Measurements from ENCODE around the gene PRKN.
A peak's percentile ranks its signal among the peaks of the same experiment; 100 is the strongest.

Gene PRKN

DNA sequence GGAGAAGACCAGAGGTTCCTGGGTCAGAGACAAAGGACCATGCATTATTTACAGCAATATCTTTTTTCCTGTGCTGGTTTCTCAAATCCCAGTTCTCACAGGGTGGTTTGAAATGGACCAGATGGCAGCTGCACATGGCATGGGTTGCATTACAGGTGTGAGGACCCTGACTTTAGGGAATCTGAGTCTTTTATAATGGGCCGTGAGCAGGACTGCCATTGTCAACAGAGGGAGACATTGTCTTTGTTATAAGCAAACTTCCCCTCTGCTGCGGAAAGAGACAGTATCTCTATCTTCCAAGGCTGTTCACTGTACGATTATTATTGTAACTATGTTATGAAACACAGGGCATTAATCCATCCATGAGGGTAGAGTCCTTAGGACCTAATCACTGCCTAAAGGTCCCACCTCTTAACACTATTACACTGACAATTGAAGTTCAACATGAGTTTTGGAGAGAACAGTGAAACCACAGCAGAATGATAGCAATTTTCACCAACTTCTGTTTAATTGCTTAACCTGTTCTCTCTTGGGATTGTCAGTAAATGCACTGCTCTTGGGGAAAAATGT is 1297.6 kb downstream of the PRKN start:
- Histone ChIP-seq H3K27me3 (ENCODE audit: insufficient read depth, low read depth, severe bottlenecking) (no peaks in the 10 kb centered on the region), H3K9me3 (ENCODE audit: severe bottlenecking) (no peaks in the 10 kb centered on the region), H3K4me3 (ENCODE audit: low read depth, low read length) (no peak overlapping the region), H3K27ac (no peak overlapping the region), H3K36me3 (no peaks in the 10 kb centered on the region)
- no peak for TF ChIP-seq CTCF (IDR thresholded peaks at IDR 0.05; ENCODE audit: low read depth, low read length)
- DNase-seq = no peak

DNA sequence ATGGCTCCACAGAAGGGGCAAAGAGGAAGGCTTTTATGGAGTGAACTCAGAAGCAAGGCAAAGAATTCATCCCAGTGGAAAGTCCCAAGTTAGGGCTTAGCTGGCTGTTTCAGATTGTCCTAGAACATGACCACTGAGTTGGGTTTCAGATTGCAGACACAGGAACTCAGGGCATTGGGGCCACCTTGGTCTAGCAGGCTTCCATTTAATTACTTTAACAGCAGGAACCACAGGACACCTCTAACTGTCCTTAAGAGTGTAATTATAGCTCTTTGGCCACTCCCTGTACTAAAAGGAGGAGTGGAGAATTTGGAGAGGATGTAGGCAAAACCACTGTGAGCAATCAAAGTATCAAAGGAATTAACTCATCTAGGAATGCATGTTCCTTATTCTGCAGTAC is 1303.1 kb downstream of the PRKN start:
- no peak overlapping the region for H3K27ac ChIP-seq
- no peak for DNase-seq
- no peaks in the 10 kb centered on the region for H3K9me3 ChIP-seq (ENCODE audit: severe bottlenecking)
- TF ChIP-seq CTCF (IDR thresholded peaks at IDR 0.05; ENCODE audit: low read depth, low read length) = no peak
- H3K4me3 ChIP-seq (ENCODE audit: low read depth, low read length) = no peak overlapping the region
- H3K27me3 ChIP-seq (ENCODE audit: insufficient read depth, low read depth, severe bottlenecking) = no peaks in the 10 kb centered on the region
- H3K36me3 ChIP-seq = no peaks in the 10 kb centered on the region

GRCh38 chr6:161422710-161423680 is 1304.6 kb downstream of the PRKN start:
- no peak overlapping the region for H3K27ac ChIP-seq
- H3K9me3 ChIP-seq (ENCODE audit: severe bottlenecking) = no peaks in the 10 kb centered on the region
- no peak overlapping the region for H3K4me3 ChIP-seq (ENCODE audit: low read depth, low read length)
- TF ChIP-seq CTCF (IDR thresholded peaks at IDR 0.05; ENCODE audit: low read depth, low read length) = no peak
- no peaks in the 10 kb centered on the region for H3K36me3 ChIP-seq
- no peak for DNase-seq
- no peaks in the 10 kb centered on the region for H3K27me3 ChIP-seq (ENCODE audit: insufficient read depth, low read depth, severe bottlenecking)

DNA sequence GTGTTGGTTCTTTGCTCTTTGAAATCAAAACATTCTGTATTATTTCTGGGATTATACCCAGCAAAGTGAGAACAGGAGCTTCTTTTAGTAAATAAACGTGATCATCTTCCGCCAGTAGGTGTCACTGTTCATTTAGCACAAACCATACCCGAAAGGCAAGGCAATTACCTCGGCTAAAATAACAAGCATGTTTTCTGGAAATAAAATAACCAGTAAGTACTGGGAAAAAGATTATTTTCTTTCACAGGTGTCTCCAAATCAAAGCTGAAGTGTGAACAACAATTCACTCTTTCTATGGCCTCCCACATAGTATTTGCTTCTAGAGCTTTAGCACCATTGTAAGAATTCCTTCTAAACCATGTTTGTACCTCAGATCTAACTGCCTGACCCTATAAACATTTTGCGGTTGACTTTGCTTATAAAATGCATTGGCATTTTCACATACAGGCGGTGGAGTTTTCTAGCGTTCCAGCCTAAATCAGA is 1309.1 kb downstream of the PRKN start:
- H3K27me3 ChIP-seq (ENCODE audit: insufficient read depth, low read depth, severe bottlenecking) = no peaks in the 10 kb centered on the region
- H3K4me3 ChIP-seq (ENCODE audit: low read depth, low read length) = no peak overlapping the region
- no peak overlapping the region for H3K27ac ChIP-seq
- peak; percentile 40 for DNase-seq
- no peaks in the 10 kb centered on the region for H3K9me3 ChIP-seq (ENCODE audit: severe bottlenecking)
- TF ChIP-seq CTCF (IDR thresholded peaks at IDR 0.05; ENCODE audit: low read depth, low read length) = peak; percentile 55
- H3K36me3 ChIP-seq = no peaks in the 10 kb centered on the region

DNA sequence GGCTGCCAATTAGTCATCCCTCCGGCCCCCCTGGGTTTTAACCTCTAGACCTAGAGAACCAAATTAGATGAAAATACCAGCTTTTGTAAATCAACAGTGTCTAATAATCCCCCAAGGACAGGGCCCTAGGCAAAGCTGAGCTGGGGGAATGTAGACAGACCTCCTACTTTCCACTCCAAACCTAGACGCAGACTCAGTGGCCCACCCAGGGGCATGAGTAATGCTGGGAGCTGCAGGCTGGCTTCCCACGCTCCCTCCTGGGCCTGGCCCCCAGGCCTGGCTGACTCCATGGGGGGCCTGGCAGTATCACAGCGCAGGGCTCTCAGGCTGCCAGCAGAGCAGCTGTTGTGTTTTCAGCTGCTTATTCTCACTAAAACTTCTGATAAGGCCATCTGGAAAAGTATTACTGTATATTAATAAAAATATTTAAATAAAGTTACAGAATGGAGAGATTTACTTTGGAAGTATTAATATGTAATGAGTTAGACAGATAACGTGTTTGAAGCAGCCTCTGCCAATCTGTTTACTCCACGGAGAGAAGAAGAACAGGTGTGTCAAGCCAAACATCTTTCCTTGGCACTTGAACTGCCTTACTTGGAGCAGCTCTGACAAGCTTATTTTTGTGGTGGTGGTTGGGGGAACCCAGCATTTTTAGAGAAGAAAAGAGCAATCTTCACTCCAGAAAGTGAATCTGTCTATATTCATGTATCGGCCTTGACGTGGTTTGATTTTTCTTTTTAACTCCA is 1309.7 kb downstream of the PRKN start:
- H3K27me3 ChIP-seq (ENCODE audit: insufficient read depth, low read depth, severe bottlenecking) = no peaks in the 10 kb centered on the region
- no peak overlapping the region for H3K27ac ChIP-seq
- no peak for TF ChIP-seq CTCF (IDR thresholded peaks at IDR 0.05; ENCODE audit: low read depth, low read length)
- H3K4me3 ChIP-seq (ENCODE audit: low read depth, low read length) = no peak overlapping the region
- no peaks in the 10 kb centered on the region for H3K36me3 ChIP-seq
- H3K9me3 ChIP-seq (ENCODE audit: severe bottlenecking) = no peaks in the 10 kb centered on the region
- DNase-seq = no peak
